Fibroblast of lung (primary cell): ENCODE data around the gene EXOC2. TPM values are rescaled to one million over a fixed set of nuclear protein-coding genes. Genes with fewer than 3 reads are reported as not detected.
A peak's percentile ranks its signal among the peaks of the same experiment; 100 is the strongest.

ENCODE experiments used
- DNase-seq, 2 donors: peaks; one replicate each; pipeline versions ENCODE4 v3.0.0 to v3.0.0-alpha.2; 2010; ENCODE audit warnings: low read depth in 2 of 2
- H2AFZ ChIP-seq: 2 replicates; pipeline ENCODE4 v1.5.1; 2012; ENCODE audit warnings: low read length, control low read depth, inconsistent platforms
- H3K27ac ChIP-seq: 2 replicates; pipeline ENCODE4 v1.5.1; 2011; ENCODE audit warnings: low read length, control low read depth; ENCODE audit not compliant: insufficient read depth
- H3K27me3 ChIP-seq: 2 replicates; pipeline ENCODE4 v1.5.1; 2011; ENCODE audit warnings: mild to moderate bottlenecking, low read length; ENCODE audit not compliant: control insufficient read depth, insufficient read depth
- H3K36me3 ChIP-seq: 2 replicates; pipeline ENCODE4 v1.5.1; 2011; ENCODE audit warnings: low read length; ENCODE audit not compliant: control insufficient read depth, insufficient read depth
- H3K4me1 ChIP-seq: 2 replicates; pipeline ENCODE4 v1.5.1; 2011; ENCODE audit warnings: low read length; ENCODE audit not compliant: control insufficient read depth, insufficient read depth; ENCODE audit errors: extremely low read depth
- H3K4me2 ChIP-seq: 2 replicates; pipeline ENCODE4 v1.5.1; 2011; ENCODE audit warnings: low read length, control low read depth; ENCODE audit not compliant: insufficient read depth; ENCODE audit errors: extremely low read depth
- H3K4me3 ChIP-seq, 4 experiments: fragments of 200-600 bp in 1 of 4; sonication (generic) in 1 of 4; replicated peaks in 1 of 4; 2 replicates each; pipeline ENCODE4 v1.5.1; 2011 to 2016; ENCODE audit warnings: low read length in 4 of 4, low read depth in 3 of 4, mild to moderate bottlenecking in 3 of 4, control low read depth in 2 of 4, inconsistent platforms in 1 of 4, mixed read lengths in 1 of 4; ENCODE audit not compliant: insufficient read depth in 1 of 4; ENCODE audit errors: control extremely low read depth in 1 of 4
- H3K79me2 ChIP-seq: 2 replicates; pipeline ENCODE4 v1.5.1; 2012; ENCODE audit warnings: mild to moderate bottlenecking, low read length, inconsistent platforms; ENCODE audit not compliant: control insufficient read depth, insufficient read depth
- H3K9ac ChIP-seq: 2 replicates; pipeline ENCODE4 v1.5.1; 2011; ENCODE audit warnings: mild to moderate bottlenecking, low read length, control low read depth; ENCODE audit not compliant: insufficient read depth
- H3K9me3 ChIP-seq: 2 replicates; pipeline ENCODE4 v1.5.1; 2012; ENCODE audit warnings: low read depth, low read length; ENCODE audit not compliant: control insufficient read depth, insufficient read depth
- H4K20me1 ChIP-seq: 2 replicates; pipeline ENCODE4 v1.5.1; 2011; ENCODE audit warnings: low read length; ENCODE audit not compliant: control insufficient read depth, insufficient read depth; ENCODE audit errors: extremely low read depth
- CTCF ChIP-seq, 2 donors: IDR thresholded peaks in 1 of 2; conservative IDR thresholded peaks in 1 of 2; 1 replicate in 1 of 2; 2 replicates in 1 of 2; pipeline ENCODE4 v1.5.1; 2011 to 2012; ENCODE audit warnings: low read length in 2 of 2, control low read depth in 1 of 2, inconsistent platforms in 1 of 2, low read depth in 1 of 2, mild to moderate bottlenecking in 1 of 2
- EZH2 ChIP-seq: IDR thresholded peaks from 2 replicates; pipeline ENCODE4 v1.5.1; 2012; ENCODE audit warnings: low read length, control low read depth, mild to moderate bottlenecking; ENCODE audit errors: missing control alignments
- polyA plus RNA-seq, 2 donors: library from polyadenylated mRNA; depleted of rRNA in 1 of 2; stranded (reverse) in 1 of 2; unstranded in 1 of 2; fragments of >200 nt; gene quantifications; 2 replicates each; pipeline ENCODE4 v1.2.1, GENCODE V29; 2011 to 2012; ENCODE audit warnings: missing spikeins in 1 of 2
- total RNA-seq: library from RNA; depleted of rRNA; stranded (reverse); fragments of >200 nt; gene quantifications from 2 replicates; pipeline ENCODE4 v1.2.1, GENCODE V29; 2014

Gene EXOC2
- total and polyA plus RNA-seq, 2 donors (not counting 1 experiment from before 2014, with no cell fraction given) = 19.7 to 42.3 TPM

GRCh38 chr6:717135-717534 is 24.2 kb upstream of the EXOC2 start:
- Histone ChIP-seq H3K27me3 (no peaks in the 10 kb centered on the region), H3K4me3 (no peak overlapping the region), H3K79me2 (no peaks in the 10 kb centered on the region), H3K4me2 (no peak overlapping the region), H3K36me3 (no peaks in the 10 kb centered on the region), H3K9me3 (no peaks in the 10 kb centered on the region), H4K20me1 (no peaks in the 10 kb centered on the region), H3K4me1 (peaks cover 6% of the 10 kb centered on the region), H3K9ac (no peak overlapping the region), H3K27ac (no peak overlapping the region), H2AFZ (no peak overlapping the region)
- DNase-seq = no peak
- TF ChIP-seq CTCF (conservative IDR thresholded peaks at IDR 0.05 in 1 of 2, IDR thresholded peaks at IDR 0.05 in 1 of 2; ENCODE audit: low read depth in 1 of 2, low read length in 2 of 2) (no peak), EZH2 (no peak)

GRCh38 chr6:715709-716491 is 23.0 kb upstream of the EXOC2 start:
- H3K4me3 ChIP-seq = no peak overlapping the region
- no peak overlapping the region for H3K27ac ChIP-seq
- DNase-seq = peak in 1 of 2 donors; percentile 84
- no peaks in the 10 kb centered on the region for H3K79me2 ChIP-seq
- no peak overlapping the region for H2AFZ ChIP-seq
- TF ChIP-seq EZH2 (no peak), CTCF (conservative IDR thresholded peaks at IDR 0.05 in 1 of 2, IDR thresholded peaks at IDR 0.05 in 1 of 2; ENCODE audit: low read depth in 1 of 2, low read length in 2 of 2) (no peak)
- no peak overlapping the region for H3K4me2 ChIP-seq
- H3K27me3 ChIP-seq = no peaks in the 10 kb centered on the region
- no peaks in the 10 kb centered on the region for H3K9me3 ChIP-seq
- no peak overlapping the region for H3K9ac ChIP-seq
- no peaks in the 10 kb centered on the region for H4K20me1 ChIP-seq
- H3K36me3 ChIP-seq = no peaks in the 10 kb centered on the region
- H3K4me1 ChIP-seq = peaks cover 11% of the 10 kb centered on the region

- H3K4me3 ChIP-seq = no peak overlapping the region
- no peak overlapping the region for H3K4me2 ChIP-seq
- no peak overlapping the region for H3K27ac ChIP-seq
- H3K9me3 ChIP-seq = no peaks in the 10 kb centered on the region
- H3K79me2 ChIP-seq = no peaks in the 10 kb centered on the region
- H4K20me1 ChIP-seq = no peaks in the 10 kb centered on the region
- DNase-seq = no peak
- no peak overlapping the region for H3K9ac ChIP-seq
- H3K4me1 ChIP-seq = peaks cover 12% of the 10 kb centered on the region
- TF ChIP-seq EZH2 = no peak
- TF ChIP-seq CTCF (conservative IDR thresholded peaks at IDR 0.05 in 1 of 2, IDR thresholded peaks at IDR 0.05 in 1 of 2; ENCODE audit: low read depth in 1 of 2, low read length in 2 of 2) = no peak
- no peaks in the 10 kb centered on the region for H3K27me3 ChIP-seq
- H2AFZ ChIP-seq = no peak overlapping the region
- no peaks in the 10 kb centered on the region for H3K36me3 ChIP-seq
These were observed 21.2 kb upstream of the EXOC2 start for GRCh38 chr6:714100-714499.
